NCI-H446 treated with DMSO at 0.1 percent for 48 hours (cell line): ENCODE data around the gene AURKAIP1.
A peak's percentile ranks its signal among the peaks of the same experiment; 100 is the strongest.

ENCODE experiments used
- DNase-seq: peaks from one replicate; lab custom pipeline; 2025; lab: John Stamatoyannopoulos, UW

The AURKAIP1 gene

DNA sequence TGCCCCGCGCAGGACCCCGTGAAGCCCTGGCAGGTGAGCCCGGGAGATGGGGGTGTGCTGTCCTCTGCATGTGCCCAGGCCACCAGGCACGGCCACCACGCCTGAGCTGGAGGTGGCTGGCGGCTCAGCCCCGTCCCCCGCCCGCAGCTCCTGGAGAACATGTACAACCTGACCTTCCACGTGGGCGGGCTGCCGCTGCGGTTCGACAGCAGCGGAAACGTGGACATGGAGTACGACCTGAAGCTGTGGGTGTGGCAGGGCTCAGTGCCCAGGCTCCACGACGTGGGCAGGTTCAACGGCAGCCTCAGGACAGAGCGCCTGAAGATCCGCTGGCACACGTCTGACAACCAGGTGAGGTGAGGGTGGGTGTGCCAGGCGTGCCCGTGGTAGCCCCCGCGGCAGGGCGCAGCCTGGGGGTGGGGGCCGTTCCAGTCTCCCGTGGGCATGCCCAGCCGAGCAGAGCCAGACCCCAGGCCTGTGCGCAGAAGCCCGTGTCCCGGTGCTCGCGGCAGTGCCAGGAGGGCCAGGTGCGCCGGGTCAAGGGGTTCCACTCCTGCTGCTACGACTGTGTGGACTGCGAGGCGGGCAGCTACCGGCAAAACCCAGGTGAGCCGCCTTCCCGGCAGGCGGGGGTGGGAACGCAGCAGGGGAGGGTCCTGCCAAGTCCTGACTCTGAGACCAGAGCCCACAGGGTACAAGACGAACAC, 42.1 kb downstream of the AURKAIP1 start:
- DNase-seq, result no peak

DNA sequence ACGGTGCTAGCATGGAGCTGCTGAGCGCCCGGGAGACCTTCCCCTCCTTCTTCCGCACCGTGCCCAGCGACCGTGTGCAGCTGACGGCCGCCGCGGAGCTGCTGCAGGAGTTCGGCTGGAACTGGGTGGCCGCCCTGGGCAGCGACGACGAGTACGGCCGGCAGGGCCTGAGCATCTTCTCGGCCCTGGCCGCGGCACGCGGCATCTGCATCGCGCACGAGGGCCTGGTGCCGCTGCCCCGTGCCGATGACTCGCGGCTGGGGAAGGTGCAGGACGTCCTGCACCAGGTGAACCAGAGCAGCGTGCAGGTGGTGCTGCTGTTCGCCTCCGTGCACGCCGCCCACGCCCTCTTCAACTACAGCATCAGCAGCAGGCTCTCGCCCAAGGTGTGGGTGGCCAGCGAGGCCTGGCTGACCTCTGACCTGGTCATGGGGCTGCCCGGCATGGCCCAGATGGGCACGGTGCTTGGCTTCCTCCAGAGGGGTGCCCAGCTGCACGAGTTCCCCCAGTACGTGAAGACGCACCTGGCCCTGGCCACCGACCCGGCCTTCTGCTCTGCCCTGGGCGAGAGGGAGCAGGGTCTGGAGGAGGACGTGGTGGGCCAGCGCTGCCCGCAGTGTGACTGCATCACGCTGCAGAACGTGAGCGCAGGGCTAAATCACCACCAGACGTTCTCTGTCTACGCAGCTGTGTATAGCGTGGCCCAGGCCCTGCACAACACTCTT, 42.8 kb downstream of the AURKAIP1 start:
- no peak for DNase-seq

DNA sequence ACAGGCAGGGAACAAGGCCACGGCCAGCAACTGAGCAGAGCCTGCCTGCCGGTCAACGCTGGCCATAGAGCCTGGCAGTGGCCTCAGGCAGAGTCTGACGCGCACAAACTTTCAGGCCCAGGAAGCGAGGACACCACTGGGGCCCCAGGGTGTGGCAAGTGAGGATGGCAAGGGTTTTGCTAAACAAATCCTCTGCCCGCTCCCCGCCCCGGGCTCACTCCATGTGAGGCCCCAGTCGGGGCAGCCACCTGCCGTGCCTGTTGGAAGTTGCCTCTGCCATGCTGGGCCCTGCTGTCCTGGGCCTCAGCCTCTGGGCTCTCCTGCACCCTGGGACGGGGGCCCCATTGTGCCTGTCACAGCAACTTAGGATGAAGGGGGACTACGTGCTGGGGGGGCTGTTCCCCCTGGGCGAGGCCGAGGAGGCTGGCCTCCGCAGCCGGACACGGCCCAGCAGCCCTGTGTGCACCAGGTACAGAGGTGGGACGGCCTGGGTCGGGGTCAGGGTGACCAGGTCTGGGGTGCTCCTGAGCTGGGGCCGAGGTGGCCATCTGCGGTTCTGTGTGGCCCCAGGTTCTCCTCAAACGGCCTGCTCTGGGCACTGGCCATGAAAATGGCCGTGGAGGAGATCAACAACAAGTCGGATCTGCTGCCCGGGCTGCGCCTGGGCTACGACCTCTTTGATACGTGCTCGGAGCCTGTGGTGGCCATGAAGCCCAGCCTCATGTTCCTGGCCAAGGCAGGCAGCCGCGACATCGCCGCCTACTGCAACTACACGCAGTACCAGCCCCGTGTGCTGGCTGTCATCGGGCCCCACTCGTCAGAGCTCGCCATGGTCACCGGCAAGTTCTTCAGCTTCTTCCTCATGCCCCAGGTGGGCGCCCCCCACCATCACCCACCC, 43.7 kb downstream of the AURKAIP1 start, which contains the start of gene TAS1R3:
TSS of gene TAS1R3 (plus strand) at position 213 of the 898 bp plus-strand sequence. CDS start at position 279, 66 bp downstream.
- DNase-seq, result no peak

DNA sequence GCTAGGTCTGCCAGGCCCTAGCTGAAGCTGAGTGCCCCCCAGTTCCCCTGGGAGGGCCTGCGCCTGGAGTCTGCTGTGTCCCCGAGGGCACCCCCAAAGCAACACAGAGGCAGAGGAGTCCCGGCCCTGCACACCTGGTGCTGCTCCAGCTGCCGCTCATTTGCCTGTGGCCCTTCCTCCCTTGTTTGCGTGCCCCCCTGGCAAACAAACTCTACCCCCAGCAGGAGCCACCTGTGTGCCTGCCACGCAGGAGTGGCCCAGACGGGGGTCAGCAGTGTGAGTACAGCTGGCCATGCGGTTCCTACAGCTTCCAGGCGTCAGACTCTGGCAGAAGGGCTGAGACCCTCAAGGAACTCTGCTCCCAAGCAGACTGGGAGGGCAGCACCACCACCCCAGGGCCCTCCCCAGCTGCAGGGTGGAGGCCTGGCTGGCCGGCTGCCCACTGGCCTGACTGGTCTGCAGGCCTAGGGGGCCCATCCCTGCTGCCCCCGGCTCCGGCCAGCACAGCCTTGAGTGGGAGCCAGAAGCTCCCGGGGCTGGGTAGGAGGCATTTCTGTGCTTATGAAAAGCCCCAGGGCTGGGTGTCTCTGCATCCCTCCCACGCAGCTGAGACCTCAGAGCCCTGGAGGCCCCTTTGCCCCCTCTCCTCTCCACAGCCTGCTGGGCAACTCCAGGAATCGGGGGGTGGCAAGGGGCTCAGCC, 44.5 kb downstream of the AURKAIP1 start:
- no peak for DNase-seq

DNA sequence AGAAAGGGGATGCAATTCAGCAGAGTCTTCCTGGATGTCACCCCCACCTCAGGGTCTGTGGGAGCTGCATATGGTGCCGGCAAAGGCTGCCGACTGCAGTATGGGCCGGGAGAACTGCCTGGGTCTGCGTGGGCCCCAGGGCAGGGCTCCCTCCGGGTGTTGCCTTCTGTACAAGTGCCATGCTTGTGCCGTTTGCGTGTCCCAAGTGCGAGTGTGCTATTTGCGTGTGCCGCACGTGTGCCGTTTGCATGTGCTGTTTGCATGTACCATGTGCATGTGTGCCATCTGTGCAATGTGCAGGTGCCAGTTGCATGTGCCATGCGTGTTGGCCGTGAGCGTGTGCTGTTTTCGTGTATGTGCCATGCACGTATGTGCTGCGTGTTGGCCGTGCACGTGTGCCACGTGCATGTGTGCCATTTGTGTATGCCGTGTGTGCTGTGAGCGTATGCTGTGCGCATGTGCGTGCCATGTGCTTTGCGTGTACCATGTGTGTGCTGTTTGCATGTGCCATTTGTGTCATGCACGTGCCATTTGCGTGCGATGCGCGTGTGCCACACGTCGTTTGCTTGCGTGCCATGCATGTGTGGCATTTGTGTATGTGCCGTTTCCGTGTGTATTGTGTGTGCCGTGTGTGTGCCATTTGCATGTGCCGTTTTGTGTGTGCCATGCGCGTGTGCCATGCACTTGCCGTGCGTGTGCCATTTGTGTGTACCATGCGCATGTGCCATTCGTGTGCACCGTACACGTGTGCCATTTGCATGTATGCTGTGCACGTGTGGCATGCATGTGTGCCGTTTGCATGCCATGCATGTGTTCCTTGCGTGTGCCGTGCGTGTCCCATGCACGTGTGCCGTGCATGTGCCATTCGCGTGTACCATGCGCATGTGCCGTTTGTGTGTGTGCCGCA, 45.5 kb downstream of the AURKAIP1 start:
- no peak for DNase-seq

DNA sequence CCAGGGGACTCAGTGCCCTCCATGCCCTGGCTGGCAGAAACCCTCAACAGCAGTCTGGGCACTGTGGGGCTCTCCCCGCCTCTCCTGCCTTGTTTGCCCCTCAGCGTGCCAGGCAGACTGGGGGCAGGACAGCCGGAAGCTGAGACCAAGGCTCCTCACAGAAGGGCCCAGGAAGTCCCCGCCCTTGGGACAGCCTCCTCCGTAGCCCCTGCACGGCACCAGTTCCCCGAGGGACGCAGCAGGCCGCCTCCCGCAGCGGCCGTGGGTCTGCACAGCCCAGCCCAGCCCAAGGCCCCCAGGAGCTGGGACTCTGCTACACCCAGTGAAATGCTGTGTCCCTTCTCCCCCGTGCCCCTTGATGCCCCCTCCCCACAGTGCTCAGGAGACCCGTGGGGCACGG, 46.8 kb downstream of the AURKAIP1 start:
- no peak for DNase-seq

DNA sequence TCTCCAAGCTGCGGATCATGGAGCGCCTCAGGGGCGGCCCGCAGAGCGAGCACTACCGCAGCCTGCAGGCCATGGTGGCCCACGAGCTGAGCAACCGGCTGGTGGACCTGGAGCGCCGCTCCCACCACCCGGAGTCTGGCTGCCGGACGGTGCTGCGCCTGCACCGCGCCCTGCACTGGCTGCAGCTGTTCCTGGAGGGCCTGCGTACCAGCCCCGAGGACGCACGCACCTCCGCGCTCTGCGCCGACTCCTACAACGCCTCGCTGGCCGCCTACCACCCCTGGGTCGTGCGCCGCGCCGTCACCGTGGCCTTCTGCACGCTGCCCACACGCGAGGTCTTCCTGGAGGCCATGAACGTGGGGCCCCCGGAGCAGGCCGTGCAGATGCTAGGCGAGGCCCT, 47.7 kb downstream of the AURKAIP1 start:
- no peak for DNase-seq

DNA sequence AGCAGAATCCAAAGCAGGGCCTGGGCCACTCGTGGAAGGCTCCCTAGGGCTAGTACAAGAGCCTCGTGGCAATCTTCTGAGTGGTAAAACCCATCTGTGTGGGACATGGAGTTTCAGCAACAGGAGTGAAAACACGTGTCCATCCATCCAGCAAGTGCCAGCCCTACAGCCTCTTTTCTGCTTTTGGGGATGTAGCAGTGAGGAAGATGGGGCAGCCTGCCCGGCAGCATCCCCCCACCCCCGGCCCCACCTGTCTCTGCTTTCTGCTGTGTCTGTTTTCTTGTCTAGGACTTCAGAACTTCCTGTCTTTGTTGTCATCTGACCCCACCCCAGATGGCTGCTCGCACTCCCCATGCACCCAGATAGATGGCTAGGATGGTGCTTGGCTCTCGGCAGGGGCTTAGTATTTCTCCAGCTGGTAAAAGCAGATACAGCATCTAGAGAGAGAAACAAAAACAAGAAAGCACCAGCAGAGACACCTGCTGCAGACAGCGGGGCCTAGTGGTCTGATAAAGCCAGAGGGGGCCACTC, 48.9 kb downstream of the AURKAIP1 start:
- no peak for DNase-seq

DNA sequence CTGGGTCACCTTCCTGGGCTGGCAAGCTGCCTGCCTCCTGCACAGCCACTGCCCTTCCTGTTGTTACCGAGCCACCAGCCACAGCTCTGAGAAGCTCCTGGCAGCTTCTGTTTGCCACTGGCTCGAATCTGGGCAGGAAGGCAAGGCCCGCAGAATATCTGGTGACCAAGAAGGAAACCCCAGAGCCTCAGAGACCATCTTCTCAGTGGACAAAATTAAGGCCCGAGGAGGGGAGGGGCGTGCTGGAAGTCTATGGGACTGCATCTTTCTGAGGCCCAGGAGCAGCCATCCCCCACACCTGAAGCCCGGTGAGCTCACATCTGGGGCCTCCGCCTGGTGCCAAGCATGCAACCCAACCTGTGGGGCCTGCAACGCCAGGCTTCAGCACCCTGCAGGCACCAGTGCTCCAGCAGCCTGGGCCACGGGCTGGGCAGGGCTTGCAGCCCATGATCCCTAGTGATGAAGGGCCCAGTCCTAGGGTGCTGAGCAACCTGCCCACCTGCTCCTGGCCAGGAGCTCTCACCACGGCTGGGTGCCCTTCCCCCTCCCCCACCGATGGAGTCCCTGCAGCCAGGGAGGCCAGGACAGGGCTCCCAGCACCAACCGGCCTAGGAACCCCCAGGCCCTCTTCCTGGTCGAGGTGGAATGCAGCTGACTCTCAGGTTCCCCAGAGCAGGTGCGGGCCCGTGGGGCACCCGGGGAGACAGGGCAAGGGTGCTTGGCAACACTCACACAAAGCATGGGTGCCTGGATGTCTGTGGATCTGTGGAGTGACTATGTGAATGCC, 49.5 kb downstream of the AURKAIP1 start:
- DNase-seq, result no peak

DNA sequence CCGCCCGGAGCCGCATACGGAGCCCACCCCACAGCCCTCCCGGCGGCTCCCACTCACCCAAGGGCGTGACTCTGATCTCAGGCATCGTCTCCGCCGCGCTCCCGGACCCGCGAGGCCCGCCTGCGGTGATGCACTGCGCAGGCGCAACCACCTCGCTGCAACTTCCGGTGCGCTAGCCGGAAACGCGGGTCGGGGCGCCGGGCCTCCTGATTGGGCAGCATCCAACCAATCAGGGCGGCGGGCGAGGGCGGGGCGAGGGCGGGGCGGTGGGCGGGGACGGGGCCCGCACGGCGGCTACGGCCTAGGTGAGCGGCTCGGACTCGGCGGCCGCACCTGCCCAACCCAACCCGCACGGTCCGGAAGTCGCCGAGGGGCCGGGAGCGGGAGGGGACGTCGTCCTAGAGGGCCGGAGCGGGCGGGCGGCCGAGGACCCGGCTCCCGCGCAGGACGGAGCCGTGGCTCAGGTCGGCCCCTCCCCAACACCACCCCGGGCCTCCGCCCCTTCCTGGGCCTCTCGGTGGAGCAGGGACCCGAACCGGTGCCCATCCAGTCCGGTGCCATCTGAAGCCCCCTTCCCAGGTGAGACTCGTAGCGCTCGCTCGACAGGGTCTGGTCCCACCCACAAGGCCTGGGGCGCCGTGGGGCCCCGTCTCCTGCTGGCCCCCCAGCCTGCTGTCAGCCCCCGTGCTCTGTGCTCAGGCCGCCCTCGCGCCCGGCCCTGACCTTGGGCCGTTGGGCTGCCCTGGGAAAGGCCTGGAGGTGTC, 50.3 kb downstream of the AURKAIP1 start, which contains the start of the genes CPTP and INTS11:
TSS of gene CPTP (plus strand) at position 279 of the 764 bp plus-strand sequence. CDS start 2,109 bp downstream, outside the sequence.
TSS of gene INTS11 (minus strand) at position 137 of the 764 bp plus-strand sequence. CDS start at position 85, 52 bp downstream.
- peak; percentile 74 for DNase-seq

DNA sequence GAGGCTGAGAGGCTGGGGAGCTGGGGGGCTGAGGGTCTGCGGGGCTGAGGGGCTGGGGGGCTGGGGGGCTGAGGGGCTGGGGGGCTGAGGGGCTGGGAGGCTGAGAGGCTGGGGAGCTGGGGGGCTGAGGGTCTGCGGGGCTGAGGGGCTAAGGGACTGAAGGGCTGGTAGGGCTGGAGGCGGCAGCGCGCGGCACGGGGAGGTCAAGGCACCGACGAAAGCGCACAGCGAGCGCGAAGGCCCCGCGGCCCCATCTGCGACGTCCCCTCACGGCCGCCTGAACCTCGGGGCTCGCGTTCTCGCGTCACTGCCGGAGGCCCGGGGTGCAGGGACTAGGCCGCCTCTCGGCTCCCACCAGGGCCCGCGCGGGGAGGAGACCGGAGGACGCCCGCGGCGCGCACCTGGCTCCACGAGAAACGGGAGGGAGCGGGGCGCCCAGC, 50.9 kb downstream of the AURKAIP1 start:
- DNase-seq, result no peak
